Right lobe of liver (tissue), 4 donors: ENCODE results near the gene POM121L2.

Experiments
- CTCF ChIP-seq, 4 donors: fragments of 200-600 bp in 3 of 4; fragments of 450-650 bp in 1 of 4; IDR thresholded peaks; one replicate each; pipeline versions ENCODE4 v1.5.1 to v1.8.0; 2016 to 2022; ENCODE audit warnings: antibody characterized with exemption in 4 of 4, mild to moderate bottlenecking in 2 of 4
- POLR2A ChIP-seq: fragments of 450-650 bp; IDR thresholded peaks from one replicate; pipeline ENCODE4 v1.6.1; 2017; ENCODE audit warnings: antibody characterized with exemption, mild to moderate bottlenecking
- donor health status: DM: no; HTN: no; CAD: no.
- donor health status: DM: no; HTN: no; CAD: no.
- donor health status: DM: no; HTN: yes; CAD: no.

GRCh38 chr6:27275025-27275956 is 36.8 kb downstream of the POM121L2 start:
- TF ChIP-seq POLR2A (no peak), CTCF (IDR thresholded peaks at IDR 0.05) (no peak)
